Psoas muscle (tissue), 8 donors: Measurements from ENCODE around the gene TBCD. TPM values are rescaled to one million over a fixed set of nuclear protein-coding genes. Genes with fewer than 3 reads are reported as not detected.

Experiments used
- ATAC-seq, 4 donors: fragments of 200-7000 bp; cut with Tn5 transposase; one replicate each; pipeline ENCODE4 v1.9.1; 2020; ENCODE audit warnings: moderate library complexity in 3 of 4, mild to moderate bottlenecking in 2 of 4
- DNase-seq, 2 donors: peaks; one replicate each; pipeline ENCODE4 v3.0.0-alpha.2; 2020
- H3K27ac ChIP-seq: fragments of 200-600 bp; one replicate; pipeline ENCODE4 v1.8.0; 2022
- H3K27me3 ChIP-seq, 3 donors: fragments of 200-600 bp in 1 of 3; one replicate each; pipeline versions ENCODE4 v1.6.1 to v1.8.0; 2013 to 2022; ENCODE audit warnings: low read length in 2 of 3, mild to moderate bottlenecking in 2 of 3, moderate library complexity in 1 of 3; ENCODE audit not compliant: insufficient read depth in 3 of 3
- H3K36me3 ChIP-seq, 2 donors: fragments of 200-600 bp in 1 of 2; one replicate each; pipeline versions ENCODE4 v1.6.1 to v1.8.0; 2013 to 2022; ENCODE audit warnings: low read depth in 1 of 2, mild to moderate bottlenecking in 1 of 2, moderate library complexity in 1 of 2; ENCODE audit not compliant: insufficient read depth in 1 of 2
- H3K4me1 ChIP-seq: fragments of 200-600 bp; one replicate; pipeline ENCODE4 v1.8.0; 2022
- H3K4me3 ChIP-seq: fragments of 200-600 bp; one replicate; pipeline ENCODE4 v1.8.0; 2022; ENCODE audit warnings: mild to moderate bottlenecking
- H3K9me3 ChIP-seq: fragments of 200-600 bp; one replicate; pipeline ENCODE4 v1.8.0; 2022
- WGBS, 3 donors: extraction: QIAGEN DNeasy Blood & Tissue Kit; methylation state at CpG; one replicate each; pipeline versions ENCODE4 v1.1.6 to v1.1.7; 2013; 5-methylcytosine and 5-hydroxymethylcytosine counted together
- intact Hi-C, 2 donors: fragments of 100-400 bp; cut with DNase I; formaldehyde crosslinking; loops; one replicate each; pipeline versions ENCODE4 v1.11.0 to v1.14.2; 2022
- polyA plus RNA-seq, 3 donors: library from polyadenylated mRNA; stranded (reverse); fragments of 200-250 nt; gene quantifications; one replicate each; pipeline ENCODE4 v1.2.3, GENCODE V29; 2013
- total RNA-seq, 4 donors: library from RNA; stranded (reverse); fragmentation: NEBNext Ultra II Directional in 2 of 4; extraction: Animal tissue kit (Norgen Biotek cat#: 25700) in 2 of 4; gene quantifications; one replicate each; pipeline versions ENCODE4 v1.2.1 to v1.2.4, GENCODE V29; 2021 to 2023
- TF ChIP-seq, protein P1 (sequence below): fragments of 200-600 bp; IDR thresholded peaks from one replicate; pipeline ENCODE4 v1.8.0; 2022; ENCODE audit warnings: antibody characterized with exemption
- donor health status: healthy with polysubstance abuse.
- donor health status: DM: no; HTN: no; CAD: no; lungs with moderate emphysema.
- donor health status: Bipolar disorder and iron deficiency.
- donor health status: healthy.
- donor health status: DM: yes; HTN: yes; CAD: no.
- donor health status: DM: no; HTN: no; CAD: no.
- donor health status: DM: no; HTN: no; CAD: no.
- donor health status: DM: yes; HTN: yes; CAD: no.

The TBCD gene
- total and polyA plus RNA-seq, 7 donors: 28.2 to 65.0 (median 36.5) TPM

DNA sequence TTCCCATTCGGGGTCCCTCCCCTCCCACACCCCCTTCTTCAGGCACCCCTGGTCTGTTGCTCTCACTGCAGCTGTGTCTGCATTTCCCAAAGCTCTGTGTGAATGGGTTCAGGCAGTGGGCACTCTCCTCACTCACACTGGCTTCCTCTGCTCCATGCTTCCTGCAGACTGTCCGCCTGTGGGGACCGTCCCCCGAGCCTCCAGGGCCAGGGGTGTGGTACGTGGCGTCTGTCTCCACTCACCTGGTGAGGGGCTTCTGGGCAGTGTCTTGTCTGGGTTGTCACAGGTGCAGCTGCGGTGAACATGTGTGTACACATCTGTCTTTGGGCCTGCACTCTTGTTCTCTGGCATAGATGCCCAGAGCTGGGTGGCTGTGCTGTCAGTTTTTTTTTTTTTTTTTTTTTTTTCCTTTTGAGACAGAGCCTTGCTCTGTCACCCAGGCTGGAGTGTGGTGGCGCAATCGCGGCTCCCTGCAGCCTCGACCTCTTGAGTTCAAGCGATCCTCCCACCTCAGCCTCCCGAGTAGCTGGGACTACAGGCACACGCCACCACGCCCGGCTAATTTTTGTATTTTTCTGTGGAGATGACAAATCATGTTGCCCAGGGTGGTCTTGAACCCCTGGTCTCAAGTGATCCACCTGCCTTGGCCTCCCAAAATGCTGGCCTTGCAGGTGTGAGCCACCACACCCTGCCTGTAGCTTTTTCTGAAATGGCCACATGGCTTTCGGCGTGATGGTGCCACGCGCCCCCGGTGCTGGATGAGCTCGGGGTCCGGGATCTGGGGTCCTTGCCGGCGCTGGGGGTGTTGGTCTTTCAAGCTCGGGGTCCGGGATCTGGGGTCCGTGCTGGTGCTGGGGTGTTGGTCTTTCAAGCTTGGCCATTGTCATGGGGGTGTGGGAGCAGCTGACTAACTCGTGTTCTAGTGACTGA is 144.5 kb downstream of the TBCD start:
- DNase-seq: peak in 1 of 2 donors; percentile 46
- no peak for ATAC-seq

DNA sequence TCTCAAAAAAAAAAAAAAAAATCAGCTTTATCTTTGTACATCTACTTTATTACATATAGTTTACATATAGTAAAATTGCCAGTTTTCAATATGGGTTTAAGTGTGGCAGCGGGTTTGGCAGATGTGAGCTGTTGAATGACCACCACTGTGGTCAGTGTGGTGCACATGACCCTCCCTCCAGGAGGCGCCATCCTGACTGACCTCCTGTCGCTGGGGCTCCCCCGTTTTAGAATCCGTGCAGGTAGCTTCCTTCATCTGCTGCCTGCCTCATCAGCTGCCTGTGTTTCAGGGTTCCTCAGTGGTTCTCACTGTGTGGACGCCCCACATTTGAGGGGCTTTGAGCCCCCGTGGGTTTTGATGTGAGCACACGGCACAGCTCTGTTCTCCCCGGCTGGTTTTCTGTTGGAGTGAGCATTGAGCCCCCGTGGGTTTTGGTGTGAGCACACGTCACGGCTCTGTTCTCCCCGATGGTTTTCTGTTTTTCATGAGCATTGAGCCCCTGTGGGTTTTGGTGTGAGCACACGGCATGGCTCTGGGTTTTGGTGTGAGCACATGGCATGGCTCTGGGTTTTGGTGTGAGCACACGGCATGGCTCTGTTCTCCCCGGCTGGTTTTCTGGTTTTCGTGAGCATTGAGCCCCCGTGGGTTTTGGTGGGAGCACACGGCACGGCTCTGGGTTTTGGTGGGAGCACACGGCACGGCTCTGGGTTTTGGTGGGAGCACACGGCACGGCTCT is 145.8 kb downstream of the TBCD start:
- intact Hi-C loops: no loop called here
- Histone ChIP-seq H3K36me3 (peaks cover 0 to 3% of the 10 kb centered on the region in 2 donors), H3K27ac (no peak overlapping the region), H3K27me3 (no peaks in the 10 kb centered on the region), H3K4me3 (no peak overlapping the region), H3K4me1 (peaks cover 17% of the 10 kb centered on the region), H3K9me3 (no peaks in the 10 kb centered on the region)
- no peak for ATAC-seq
- peak in 1 of 2 donors; percentile 12 for DNase-seq
- TF ChIP-seq, protein P1, sequence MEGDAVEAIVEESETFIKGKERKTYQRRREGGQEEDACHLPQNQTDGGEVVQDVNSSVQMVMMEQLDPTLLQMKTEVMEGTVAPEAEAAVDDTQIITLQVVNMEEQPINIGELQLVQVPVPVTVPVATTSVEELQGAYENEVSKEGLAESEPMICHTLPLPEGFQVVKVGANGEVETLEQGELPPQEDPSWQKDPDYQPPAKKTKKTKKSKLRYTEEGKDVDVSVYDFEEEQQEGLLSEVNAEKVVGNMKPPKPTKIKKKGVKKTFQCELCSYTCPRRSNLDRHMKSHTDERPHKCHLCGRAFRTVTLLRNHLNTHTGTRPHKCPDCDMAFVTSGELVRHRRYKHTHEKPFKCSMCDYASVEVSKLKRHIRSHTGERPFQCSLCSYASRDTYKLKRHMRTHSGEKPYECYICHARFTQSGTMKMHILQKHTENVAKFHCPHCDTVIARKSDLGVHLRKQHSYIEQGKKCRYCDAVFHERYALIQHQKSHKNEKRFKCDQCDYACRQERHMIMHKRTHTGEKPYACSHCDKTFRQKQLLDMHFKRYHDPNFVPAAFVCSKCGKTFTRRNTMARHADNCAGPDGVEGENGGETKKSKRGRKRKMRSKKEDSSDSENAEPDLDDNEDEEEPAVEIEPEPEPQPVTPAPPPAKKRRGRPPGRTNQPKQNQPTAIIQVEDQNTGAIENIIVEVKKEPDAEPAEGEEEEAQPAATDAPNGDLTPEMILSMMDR: no peak
- 95 to 98% (median 96%) methylated on average over 21 to 23 of the region's 24 CpGs for whole genome bisulfite sequencing, 3 donors

More for the DNA sequence above, 144.5 kb downstream of the TBCD start:
- H3K27me3 ChIP-seq: no peaks in the 10 kb centered on the region
- peaks cover 12% of the 10 kb centered on the region for H3K4me1 ChIP-seq
- intact Hi-C loops: no loop called here
- no peak overlapping the region for H3K27ac ChIP-seq
- no peak overlapping the region for H3K4me3 ChIP-seq
- WGBS, 3 donors: 91 to 96% (median 95%) methylated on average over 29 of the region's 29 CpGs
- no peaks in the 10 kb centered on the region for H3K9me3 ChIP-seq
- peaks cover 0 to 3% of the 10 kb centered on the region in 2 donors for H3K36me3 ChIP-seq
- TF ChIP-seq, protein P1: no peak

DNA sequence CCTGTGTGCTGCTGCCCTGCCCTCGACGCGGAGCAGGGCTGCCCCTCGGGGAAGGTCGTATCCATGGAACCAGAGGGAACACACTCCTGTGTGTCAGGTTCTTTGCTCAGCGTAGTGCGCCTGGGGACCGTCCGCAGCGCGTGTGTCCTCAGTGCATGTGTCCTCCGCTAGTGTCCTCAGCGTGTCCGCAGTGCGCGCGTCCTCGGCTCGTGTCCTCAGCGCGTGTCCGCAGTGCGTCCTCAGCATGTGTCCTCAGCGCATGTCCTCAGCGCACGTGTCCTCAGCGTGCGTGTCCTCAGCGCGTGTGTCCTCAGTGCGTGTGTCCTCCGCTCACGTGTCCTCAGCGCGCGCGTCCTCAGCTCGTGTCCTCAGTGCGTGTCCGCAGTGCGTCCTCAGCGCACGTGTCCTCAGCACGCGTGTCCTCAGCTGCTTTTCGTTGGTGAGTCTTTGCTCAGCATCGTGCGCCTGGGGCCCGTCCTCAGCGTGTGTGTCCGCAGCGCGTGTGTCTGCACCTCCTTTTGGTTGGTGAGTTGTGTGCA is 147.2 kb downstream of the TBCD start:
- H3K9me3 ChIP-seq: no peaks in the 10 kb centered on the region
- DNase-seq (peak in 1 of 2 donors; percentile 53), ATAC-seq (peak in 1 of 4 donors; percentile 11)
- intact Hi-C loops: no loop called here
- H3K36me3 ChIP-seq: peaks cover 0 to 6% of the 10 kb centered on the region in 2 donors
- 93 to 95% (median 95%) methylated on average over 53 of the region's 53 CpGs for WGBS, 3 donors
- H3K4me3 ChIP-seq: no peak overlapping the region
- H3K27ac ChIP-seq: no peak overlapping the region
- TF ChIP-seq, protein P1: no peak
- no peaks in the 10 kb centered on the region for H3K27me3 ChIP-seq
- H3K4me1 ChIP-seq: peaks cover 17% of the 10 kb centered on the region

DNA sequence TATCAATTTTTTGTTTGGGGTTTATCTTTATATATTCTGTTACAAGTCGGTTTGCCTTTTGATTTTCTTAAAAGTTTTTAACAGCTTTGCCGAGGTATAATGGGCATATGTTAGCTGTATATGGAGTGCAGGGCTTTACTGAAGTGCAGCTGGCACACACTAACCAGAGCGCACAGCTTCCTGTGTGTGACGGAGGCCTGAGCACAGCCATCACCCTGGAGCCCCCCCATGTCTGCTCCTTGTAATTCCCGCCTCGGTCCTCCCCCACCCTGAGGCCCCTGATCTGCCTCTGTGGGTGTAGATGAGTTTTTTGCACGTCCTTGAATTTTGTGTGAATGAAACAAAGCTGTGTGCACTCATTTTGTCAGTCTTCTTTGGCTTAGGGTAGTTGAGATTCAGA is 148.1 kb downstream of the TBCD start:
- DNase-seq (peak in 1 of 2 donors; percentile 13), ATAC-seq (no peak)
- WGBS, 3 donors: 82 to 84% (median 83%) methylated on average over 7 of the region's 7 CpGs
- Histone ChIP-seq H3K36me3 (peaks cover 0 to 12% of the 10 kb centered on the region in 2 donors), H3K27ac (peak overlapping the region; percentile 60), H3K4me3 (no peak overlapping the region), H3K27me3 (no peaks in the 10 kb centered on the region), H3K9me3 (no peaks in the 10 kb centered on the region), H3K4me1 (peaks cover 17% of the 10 kb centered on the region)
- TF ChIP-seq, protein P1: no peak
- intact Hi-C loops: no loop called here
